ENCODE measurements around the gene TPD52L1.

DNA sequence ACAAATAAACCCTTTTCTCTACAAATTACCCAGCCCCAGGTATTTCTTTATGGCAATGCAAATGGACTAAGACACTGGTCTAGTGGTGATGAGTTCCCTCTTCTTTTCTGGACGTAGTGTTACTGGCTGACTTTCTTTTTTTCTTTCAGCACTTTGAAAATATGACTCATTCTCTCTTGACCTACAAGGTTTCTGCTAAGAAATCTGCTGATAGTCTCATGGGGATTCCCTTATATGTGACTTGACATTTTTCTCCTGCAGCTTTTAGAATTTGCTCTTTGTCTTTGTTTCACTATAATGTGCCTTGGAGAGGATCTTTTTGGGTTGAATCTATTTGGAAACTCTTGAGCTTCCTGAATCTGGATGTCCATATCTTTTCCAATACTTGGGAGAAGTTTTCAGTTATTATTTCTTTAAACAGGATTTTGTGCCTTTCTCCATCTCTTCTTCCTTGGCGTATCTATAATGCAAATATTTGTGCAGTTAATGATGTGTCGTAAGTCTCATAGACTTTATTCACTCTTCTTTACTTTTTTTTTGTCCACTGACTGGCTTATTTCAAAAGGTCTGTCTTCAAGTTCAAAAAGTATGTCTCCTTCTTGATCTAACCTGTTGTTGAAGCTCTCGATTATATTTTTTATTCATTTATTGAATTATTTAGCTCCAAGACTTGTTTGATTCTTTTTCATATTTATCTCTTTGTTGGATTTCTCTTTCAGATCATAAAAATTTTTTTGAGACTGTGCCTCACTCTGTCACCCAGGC, 42.2 kb upstream of the TPD52L1 start:
- no peak for TF ChIP-seq EP300 (IDR thresholded peaks at IDR 0.05)
- TF ChIP-seq, protein P1, sequence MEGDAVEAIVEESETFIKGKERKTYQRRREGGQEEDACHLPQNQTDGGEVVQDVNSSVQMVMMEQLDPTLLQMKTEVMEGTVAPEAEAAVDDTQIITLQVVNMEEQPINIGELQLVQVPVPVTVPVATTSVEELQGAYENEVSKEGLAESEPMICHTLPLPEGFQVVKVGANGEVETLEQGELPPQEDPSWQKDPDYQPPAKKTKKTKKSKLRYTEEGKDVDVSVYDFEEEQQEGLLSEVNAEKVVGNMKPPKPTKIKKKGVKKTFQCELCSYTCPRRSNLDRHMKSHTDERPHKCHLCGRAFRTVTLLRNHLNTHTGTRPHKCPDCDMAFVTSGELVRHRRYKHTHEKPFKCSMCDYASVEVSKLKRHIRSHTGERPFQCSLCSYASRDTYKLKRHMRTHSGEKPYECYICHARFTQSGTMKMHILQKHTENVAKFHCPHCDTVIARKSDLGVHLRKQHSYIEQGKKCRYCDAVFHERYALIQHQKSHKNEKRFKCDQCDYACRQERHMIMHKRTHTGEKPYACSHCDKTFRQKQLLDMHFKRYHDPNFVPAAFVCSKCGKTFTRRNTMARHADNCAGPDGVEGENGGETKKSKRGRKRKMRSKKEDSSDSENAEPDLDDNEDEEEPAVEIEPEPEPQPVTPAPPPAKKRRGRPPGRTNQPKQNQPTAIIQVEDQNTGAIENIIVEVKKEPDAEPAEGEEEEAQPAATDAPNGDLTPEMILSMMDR (IDR thresholded peaks at IDR 0.05), result no peak
